GM12874 (cell line): ENCODE measurements around the gene DRAM1.

ENCODE experiments used
- CTCF ChIP-seq: IDR thresholded peaks from 2 replicates; pipeline ENCODE4 v1.5.1; 2011; ENCODE audit warnings: low read depth, mild to moderate bottlenecking, control low read depth, low read length, moderate library complexity; ENCODE audit not compliant: insufficient read depth

DRAM1 gene

GRCh38 chr12:101966496-101966895 lies 89.1 kb downstream of the DRAM1 start:
- TF ChIP-seq CTCF, result no peak

GRCh38 chr12:101967506-101967905 lies 90.1 kb downstream of the DRAM1 start:
- no peak for TF ChIP-seq CTCF

- TF ChIP-seq CTCF, result no peak
These were observed 91.4 kb downstream of the DRAM1 start for GRCh38 chr12:101968770-101969169.
